Sigmoid colon (tissue), 7 donors: Measurements from ENCODE around the gene SSBP3. TPM values are rescaled to one million over a fixed set of nuclear protein-coding genes. Genes with fewer than 3 reads are reported as not detected.

Source experiments
- DNase-seq: peaks from one replicate; pipeline ENCODE4 v3.0.0-alpha.2; 2019
- H3K27ac ChIP-seq, 4 donors: fragments of 200-600 bp; sonication (generic); one replicate each; pipeline ENCODE4 v1.5.1; 2016 to 2019; ENCODE audit warnings: mild to moderate bottlenecking in 1 of 4
- H3K27me3 ChIP-seq, 3 donors: fragments of 200-600 bp; sonication (generic); one replicate each; pipeline ENCODE4 v1.5.1; 2019; ENCODE audit warnings: mild to moderate bottlenecking in 1 of 3
- H3K36me3 ChIP-seq, 4 donors: fragments of 200-600 bp; sonication (generic); one replicate each; pipeline ENCODE4 v1.5.1; 2016 to 2019
- H3K4me1 ChIP-seq, 4 donors: fragments of 200-600 bp; sonication (generic); one replicate each; pipeline ENCODE4 v1.5.1; 2017 to 2019
- H3K4me3 ChIP-seq, 4 donors: fragments of 200-600 bp; sonication (generic); one replicate each; pipeline ENCODE4 v1.5.1; 2017 to 2019; ENCODE audit warnings: mild to moderate bottlenecking in 2 of 4, moderate library complexity in 1 of 4
- H3K9me3 ChIP-seq, 4 donors: fragments of 200-600 bp in 3 of 4; sonication (generic) in 3 of 4; one replicate each; pipeline versions ENCODE4 v1.5.1 to v1.6.1; 2013 to 2019
- EP300 ChIP-seq, 4 donors: sonication (generic); formaldehyde crosslinking; IDR thresholded peaks; one replicate each; pipeline ENCODE4 v1.6.1; 2017; ENCODE audit warnings: antibody characterized with exemption in 4 of 4
- POLR2A ChIP-seq, 2 donors: fragments of 450-650 bp; IDR thresholded peaks; one replicate each; pipeline ENCODE4 v1.6.1; 2016; ENCODE audit warnings: antibody characterized with exemption in 2 of 2, mild to moderate bottlenecking in 2 of 2, moderate library complexity in 2 of 2
- POLR2AphosphoS5 ChIP-seq, 4 donors: sonication (generic); formaldehyde crosslinking; IDR thresholded peaks; one replicate each; pipeline ENCODE4 v1.6.1; 2017; ENCODE audit warnings: antibody characterized with exemption in 4 of 4
- WGBS, 2 donors: extraction: QIAGEN DNeasy Blood & Tissue Kit; methylation state at CpG; one replicate each; pipeline ENCODE4 v1.1.7; 2013; 5-methylcytosine and 5-hydroxymethylcytosine counted together
- intact Hi-C: fragments of 100-400 bp; cut with DNase I; formaldehyde crosslinking; loops from one replicate; pipeline ENCODE4 v1.15.1; 2023
- polyA plus RNA-seq, 3 donors: library from polyadenylated mRNA; stranded (reverse); fragments of 200-250 nt; gene quantifications; one replicate each; pipeline ENCODE4 v1.2.3, GENCODE V29; 2013
- total RNA-seq, 4 donors: library from RNA; depleted of rRNA; stranded (reverse); fragments of >200 nt; gene quantifications; one replicate each; pipeline ENCODE4 v1.1.0, GENCODE V29; 2016
- TF ChIP-seq, protein P1 (sequence below), 4 experiments: fragments of 450-650 bp in 3 of 4; fragments of 200-600 bp in 1 of 4; IDR thresholded peaks; one replicate each; pipeline ENCODE4 v1.5.1; 2016 to 2019; ENCODE audit warnings: antibody characterized with exemption in 4 of 4, mild to moderate bottlenecking in 3 of 4, moderate library complexity in 2 of 4
- donor health status: healthy with polysubstance abuse.
- donor health status: Bipolar disorder and iron deficiency.
- donor health status: healthy.

Gene SSBP3
- total and polyA plus RNA-seq, 7 donors: 27.4 to 62.5 (median 38.5) TPM

DNA sequence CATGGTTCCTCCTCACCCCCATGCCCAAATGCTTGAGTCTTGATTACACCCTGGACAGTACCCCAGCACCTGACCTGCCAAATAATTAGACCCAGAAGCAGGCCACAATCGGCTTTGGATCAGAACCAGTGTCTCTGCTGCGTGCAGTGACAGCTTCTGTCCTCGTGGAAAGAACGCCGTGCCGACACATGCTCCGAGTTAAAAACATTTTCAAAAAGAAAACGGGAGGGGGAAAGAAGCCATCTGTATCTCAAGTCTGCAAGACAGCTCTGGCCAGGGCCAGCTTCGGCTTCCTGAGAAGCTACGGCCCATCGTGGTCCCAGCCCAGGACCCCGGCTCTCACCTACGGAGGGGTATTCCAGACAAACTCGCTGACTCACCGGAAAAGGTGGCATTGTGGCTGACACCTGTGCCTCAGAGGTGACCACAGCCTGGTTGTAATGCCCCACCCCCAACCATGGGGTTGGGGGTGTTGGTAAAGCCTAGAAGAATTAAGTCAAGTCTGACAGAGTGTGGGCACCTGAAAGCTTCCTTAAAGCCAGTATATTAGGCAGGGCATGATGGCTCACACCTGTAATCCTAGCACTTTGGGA, 25.8 kb downstream of the SSBP3 start:
- peak overlapping the region in 1 of 4 donors; percentile 8 for H3K4me3 ChIP-seq

DNA sequence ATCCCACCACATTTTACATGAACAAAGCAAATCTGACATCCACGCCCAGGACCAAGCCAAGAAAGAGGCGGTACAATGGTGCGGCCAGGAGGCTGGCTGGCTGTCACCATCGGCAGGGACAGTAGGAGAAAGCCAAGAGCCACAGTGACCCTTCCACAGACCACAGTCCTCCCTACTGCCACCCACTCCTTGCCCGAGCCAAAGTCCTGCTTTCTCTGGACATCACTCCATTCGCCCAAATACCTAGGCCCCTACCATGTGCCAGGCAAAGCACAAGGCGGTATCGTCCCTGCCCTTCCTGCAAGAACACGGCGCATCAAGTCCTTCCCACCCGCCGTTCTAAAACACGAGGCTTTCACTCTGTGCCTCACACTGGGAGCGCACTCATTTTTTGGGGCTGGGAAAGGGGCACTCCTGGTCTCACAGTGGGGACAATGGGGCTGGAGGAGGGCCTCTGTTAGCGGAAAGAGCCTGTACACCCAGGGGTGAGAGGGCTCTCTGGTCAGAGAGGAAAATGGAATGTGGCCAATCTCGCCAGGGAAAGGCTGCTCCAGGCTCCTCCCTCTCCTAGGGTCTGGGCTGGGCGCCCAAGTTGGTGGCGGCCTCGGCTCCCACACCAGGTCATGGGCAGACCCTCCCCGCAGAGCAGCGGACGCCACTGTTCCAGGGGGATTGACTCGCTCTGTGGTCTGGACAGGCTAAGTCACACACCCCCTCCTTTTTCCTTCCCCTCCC, 26.5 kb downstream of the SSBP3 start:
- WGBS, 2 donors: 88 to 92% methylated on average over 23 of the region's 23 CpGs
- no peaks in the 10 kb centered on the region for H3K36me3 ChIP-seq
- no peaks in the 10 kb centered on the region for H3K27me3 ChIP-seq
- peak overlapping the region in 1 of 4 donors; percentile 8 for H3K4me3 ChIP-seq
- peaks cover 0 to 71% (median 65%) of the 10 kb centered on the region in 4 donors for H3K4me1 ChIP-seq
- TF ChIP-seq POLR2AphosphoS5 (IDR thresholded peaks at IDR 0.05): no peak
- no peak for TF ChIP-seq POLR2A (IDR thresholded peaks at IDR 0.05)
- TF ChIP-seq, protein P1, sequence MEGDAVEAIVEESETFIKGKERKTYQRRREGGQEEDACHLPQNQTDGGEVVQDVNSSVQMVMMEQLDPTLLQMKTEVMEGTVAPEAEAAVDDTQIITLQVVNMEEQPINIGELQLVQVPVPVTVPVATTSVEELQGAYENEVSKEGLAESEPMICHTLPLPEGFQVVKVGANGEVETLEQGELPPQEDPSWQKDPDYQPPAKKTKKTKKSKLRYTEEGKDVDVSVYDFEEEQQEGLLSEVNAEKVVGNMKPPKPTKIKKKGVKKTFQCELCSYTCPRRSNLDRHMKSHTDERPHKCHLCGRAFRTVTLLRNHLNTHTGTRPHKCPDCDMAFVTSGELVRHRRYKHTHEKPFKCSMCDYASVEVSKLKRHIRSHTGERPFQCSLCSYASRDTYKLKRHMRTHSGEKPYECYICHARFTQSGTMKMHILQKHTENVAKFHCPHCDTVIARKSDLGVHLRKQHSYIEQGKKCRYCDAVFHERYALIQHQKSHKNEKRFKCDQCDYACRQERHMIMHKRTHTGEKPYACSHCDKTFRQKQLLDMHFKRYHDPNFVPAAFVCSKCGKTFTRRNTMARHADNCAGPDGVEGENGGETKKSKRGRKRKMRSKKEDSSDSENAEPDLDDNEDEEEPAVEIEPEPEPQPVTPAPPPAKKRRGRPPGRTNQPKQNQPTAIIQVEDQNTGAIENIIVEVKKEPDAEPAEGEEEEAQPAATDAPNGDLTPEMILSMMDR (IDR thresholded peaks at IDR 0.05): no peak
- no peak for TF ChIP-seq EP300 (IDR thresholded peaks at IDR 0.05)
- no peaks in the 10 kb centered on the region for H3K9me3 ChIP-seq
- intact Hi-C loops: no loop called here
- no peak for DNase-seq
- peak overlapping the region in 3 of 4 donors; percentile 20 to 62 (median 45) for H3K27ac ChIP-seq

More for the DNA sequence above, 25.8 kb downstream of the SSBP3 start:
- Histone ChIP-seq H3K36me3 (no peaks in the 10 kb centered on the region), H3K9me3 (no peaks in the 10 kb centered on the region), H3K27me3 (no peaks in the 10 kb centered on the region), H3K4me1 (peaks cover 0 to 71% (median 65%) of the 10 kb centered on the region in 4 donors), H3K27ac (peak overlapping the region in 3 of 4 donors; percentile 20 to 62 (median 55))
- no peak for DNase-seq
- TF ChIP-seq EP300 (IDR thresholded peaks at IDR 0.05) (no peak), POLR2A (IDR thresholded peaks at IDR 0.05) (no peak), POLR2AphosphoS5 (IDR thresholded peaks at IDR 0.05) (no peak)
- TF ChIP-seq, protein P1 (IDR thresholded peaks at IDR 0.05): no peak
- intact Hi-C loops: no loop called here
- WGBS, 2 donors: 78 to 88% methylated on average over 15 of the region's 15 CpGs

DNA sequence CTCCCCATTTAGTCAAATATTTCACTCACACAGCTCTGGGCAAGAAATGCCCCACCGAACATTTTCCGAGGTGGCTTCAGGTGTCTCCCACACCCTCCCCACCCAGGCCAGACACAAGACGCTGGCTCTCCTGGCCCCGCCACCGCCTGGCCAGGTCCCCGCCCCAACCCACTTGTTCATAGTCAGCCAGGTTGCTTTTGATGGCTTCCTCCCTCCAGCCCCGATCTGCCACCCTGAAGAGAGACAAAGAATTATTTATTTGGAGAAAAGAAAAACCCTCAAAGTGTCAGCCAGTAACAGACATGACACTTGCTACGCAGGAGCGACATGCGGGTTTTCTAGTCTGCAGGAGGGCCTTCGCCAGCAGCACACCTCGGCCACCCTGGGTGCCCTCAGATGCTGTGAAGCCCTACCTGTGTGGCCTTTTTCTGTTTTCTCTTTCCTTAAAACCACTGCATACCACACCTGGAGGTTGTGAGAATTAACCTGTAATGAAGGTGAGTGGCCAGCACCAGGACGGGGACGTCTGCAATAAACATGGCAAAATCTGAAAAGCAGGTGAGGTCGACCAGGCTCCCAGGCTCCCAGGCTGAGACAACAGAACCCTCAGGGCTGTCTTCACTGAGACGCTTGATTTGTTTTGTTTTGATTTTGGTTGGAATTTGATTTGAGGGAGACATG, 27.2 kb downstream of the SSBP3 start:
- H3K9me3 ChIP-seq: no peaks in the 10 kb centered on the region
- peaks cover 0 to 71% (median 66%) of the 10 kb centered on the region in 4 donors for H3K4me1 ChIP-seq
- no peak overlapping the region for H3K4me3 ChIP-seq
- H3K36me3 ChIP-seq: no peaks in the 10 kb centered on the region
- H3K27me3 ChIP-seq: no peaks in the 10 kb centered on the region
- WGBS, 2 donors: 84 to 93% methylated on average over 16 of the region's 16 CpGs
- H3K27ac ChIP-seq: peak overlapping the region in 1 of 4 donors; percentile 62
- intact Hi-C loops: no loop called here
- no peak for DNase-seq
- TF ChIP-seq POLR2AphosphoS5 (IDR thresholded peaks at IDR 0.05) (no peak), EP300 (IDR thresholded peaks at IDR 0.05) (no peak), POLR2A (IDR thresholded peaks at IDR 0.05) (no peak)
- TF ChIP-seq, protein P1 (IDR thresholded peaks at IDR 0.05): no peak

DNA sequence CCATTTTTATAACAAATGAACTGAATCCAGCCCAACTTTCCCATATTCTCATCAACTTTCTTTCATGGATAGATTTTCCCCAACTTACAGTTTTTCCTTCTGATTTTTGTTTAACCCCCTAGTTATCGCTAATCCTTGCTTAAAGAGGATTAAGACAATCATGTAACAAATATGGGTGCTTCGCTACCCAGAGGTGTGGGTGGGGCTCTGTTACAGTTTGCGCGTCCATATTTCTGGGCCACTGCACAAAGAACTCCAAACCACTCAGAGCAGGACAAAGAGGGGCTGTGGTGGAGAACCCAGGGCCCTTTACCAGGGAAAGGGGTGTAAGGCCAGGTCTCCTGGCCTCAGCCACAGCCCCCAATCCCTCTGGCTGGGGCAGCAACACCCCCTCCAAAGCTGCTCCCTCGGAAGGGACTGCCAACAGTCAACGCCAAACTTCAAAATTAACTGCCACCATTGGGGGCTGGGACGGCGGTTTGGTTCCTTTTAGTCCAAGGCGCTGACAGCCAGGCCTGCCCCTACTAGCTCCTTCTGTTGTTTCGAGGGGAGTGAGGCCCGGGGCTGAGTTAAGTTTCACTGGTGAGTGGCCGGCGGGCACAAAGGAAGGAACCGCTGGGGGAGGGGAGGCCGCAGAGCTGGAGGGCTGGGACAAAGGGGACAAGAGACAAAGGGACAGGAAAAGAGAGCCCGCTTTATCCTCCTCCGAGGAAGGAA, 27.9 kb downstream of the SSBP3 start:
- H3K27me3 ChIP-seq: no peaks in the 10 kb centered on the region
- no peak for DNase-seq
- WGBS, 2 donors: 73 to 93% methylated on average over 17 of the region's 17 CpGs
- intact Hi-C loops: no loop called here
- no peak overlapping the region for H3K4me3 ChIP-seq
- H3K36me3 ChIP-seq: no peaks in the 10 kb centered on the region
- peaks cover 0 to 73% (median 69%) of the 10 kb centered on the region in 4 donors for H3K4me1 ChIP-seq
- TF ChIP-seq POLR2AphosphoS5 (IDR thresholded peaks at IDR 0.05): no peak
- TF ChIP-seq, protein P1 (IDR thresholded peaks at IDR 0.05): no peak
- no peak overlapping the region for H3K27ac ChIP-seq
- H3K9me3 ChIP-seq: no peaks in the 10 kb centered on the region
